Stomach (tissue), 19 donors: Measurements from ENCODE around the gene SLC36A3. TPM values are rescaled to one million over a fixed set of nuclear protein-coding genes. Genes with fewer than 3 reads are reported as not detected.

Experiments
- DNase-seq, 2 donors: peaks; one replicate each; pipeline versions ENCODE4 v3.0.0 to v3.0.0-alpha.2; 2013 to 2019
- H3K27ac ChIP-seq, 5 donors: fragments of 200-600 bp in 4 of 5; sonication (generic) in 4 of 5; one replicate each; pipeline ENCODE4 v1.5.1; 2013 to 2019; ENCODE audit warnings: mild to moderate bottlenecking in 1 of 5, moderate library complexity in 1 of 5
- H3K27me3 ChIP-seq, 3 donors: fragments of 200-600 bp; sonication (generic); one replicate each; pipeline ENCODE4 v1.5.1; 2017 to 2019; ENCODE audit warnings: mixed run types in 1 of 3
- H3K36me3 ChIP-seq, 4 donors: fragments of 200-600 bp; sonication (generic); 1 replicate in 3 of 4; 2 replicates in 1 of 4; pipeline ENCODE4 v1.5.1; 2016 to 2019
- H3K4me1 ChIP-seq, 4 donors: fragments of 200-600 bp; sonication (generic); one replicate each; pipeline ENCODE4 v1.5.1; 2016 to 2019
- H3K4me3 ChIP-seq, 4 donors: fragments of 200-600 bp; sonication (generic) in 3 of 4; one replicate each; pipeline ENCODE4 v1.5.1; 2016 to 2019; ENCODE audit warnings: mild to moderate bottlenecking in 1 of 4
- H3K9me3 ChIP-seq, 4 donors: fragments of 200-600 bp; sonication (generic); one replicate each; pipeline ENCODE4 v1.5.1; 2016 to 2019
- EP300 ChIP-seq: sonication (generic); formaldehyde crosslinking; IDR thresholded peaks from one replicate; pipeline ENCODE4 v1.6.1; 2017; ENCODE audit warnings: antibody characterized with exemption
- POLR2A ChIP-seq, 4 donors: fragments of 450-650 bp; IDR thresholded peaks; one replicate each; pipeline ENCODE4 v1.6.1; 2016; ENCODE audit warnings: antibody characterized with exemption in 4 of 4, control low read depth in 2 of 4, mild to moderate bottlenecking in 1 of 4, moderate library complexity in 1 of 4
- POLR2AphosphoS5 ChIP-seq, 3 donors: sonication (generic); formaldehyde crosslinking; IDR thresholded peaks; one replicate each; pipeline ENCODE4 v1.6.1; 2016; ENCODE audit warnings: antibody characterized with exemption in 3 of 3
- WGBS, 5 donors: extraction: QIAGEN DNeasy Blood & Tissue Kit in 3 of 5; methylation state at CpG; one replicate each; pipeline versions ENCODE4 v1.1.5 to v1.1.7; 2013 to 2018; 5-methylcytosine and 5-hydroxymethylcytosine counted together
- intact Hi-C: fragments of 100-400 bp; cut with DNase I; formaldehyde crosslinking; loops from one replicate; pipeline ENCODE4 v1.15.1; 2023; ENCODE audit warnings: low total_unique reads
- long read RNA-seq, 10 donors: transcript quantifications; one replicate each; lab custom pipeline, GENCODE V29; 2026
- polyA plus RNA-seq, 3 donors: library from polyadenylated mRNA; stranded (reverse); fragments of 200-250 nt; gene quantifications; one replicate each; pipeline ENCODE4 v1.2.3, GENCODE V29; 2013
- total RNA-seq, 5 donors: library from RNA; depleted of rRNA; stranded (reverse); fragments of >200 nt; gene quantifications; one replicate each; pipeline versions ENCODE4 v1.1.0 to v1.2.3, GENCODE V29; 2014 to 2016
- TF ChIP-seq, protein P1 (sequence below), 7 experiments: fragments of 450-650 bp in 4 of 7; fragments of 200-600 bp in 3 of 7; sonication (generic) in 3 of 7; IDR thresholded peaks; one replicate each; pipeline ENCODE4 v1.5.1; 2016 to 2019; ENCODE audit warnings: antibody characterized with exemption in 7 of 7, control low read depth in 2 of 7, mild to moderate bottlenecking in 1 of 7
- donor health status: healthy with polysubstance abuse.
- donor health status: Bipolar disorder and iron deficiency.
- donor health status: healthy.

Gene SLC36A3
- total RNA-seq, result not detected
- not detected for polyA plus RNA-seq
- long read RNA-seq, donor 1, result 0 reads
- long read RNA-seq, donor 2, result 0 reads
- long read RNA-seq, donor 3, result 0 reads
- long read RNA-seq, donor 4, result 0 reads
- long read RNA-seq, donor 5, result 0 reads
- long read RNA-seq, donor 6, result 0 reads
- long read RNA-seq, donor 7, result 0 reads
- long read RNA-seq, donor 8, result 0 reads
- long read RNA-seq, donor 9, result 0 reads
- long read RNA-seq, donor 10, result 0 reads

DNA sequence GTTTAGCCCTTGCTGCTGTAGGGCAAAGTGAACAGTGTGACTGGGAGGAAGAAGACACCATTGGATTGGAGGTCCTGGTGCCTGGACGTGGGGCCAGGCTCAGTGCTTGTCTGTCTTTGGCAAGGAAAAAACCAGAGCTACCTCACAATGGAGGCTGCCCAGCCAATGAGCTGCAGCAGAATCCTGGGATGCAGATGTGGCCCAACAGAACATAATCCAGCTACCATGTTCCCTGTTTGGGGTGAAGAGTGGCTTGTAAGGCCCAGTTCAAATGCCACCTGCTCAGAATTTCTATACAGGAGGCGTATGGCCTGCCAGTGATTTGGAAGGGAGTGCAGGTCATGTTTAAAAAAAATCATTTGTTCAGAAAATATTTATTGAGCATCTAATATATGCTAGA is at the start of gene SLC36A3:
Gene SLC36A3 (minus strand): TSS at position 101 of the 400 bp plus-strand sequence. CDS start 412 bp downstream, outside the sequence.
- WGBS, 5 donors, result 65 to 78% (median 73%) methylated on average over 2 of the region's 2 CpGs
- DNase-seq, result no peak
- intact Hi-C loops, result no loop called here

DNA sequence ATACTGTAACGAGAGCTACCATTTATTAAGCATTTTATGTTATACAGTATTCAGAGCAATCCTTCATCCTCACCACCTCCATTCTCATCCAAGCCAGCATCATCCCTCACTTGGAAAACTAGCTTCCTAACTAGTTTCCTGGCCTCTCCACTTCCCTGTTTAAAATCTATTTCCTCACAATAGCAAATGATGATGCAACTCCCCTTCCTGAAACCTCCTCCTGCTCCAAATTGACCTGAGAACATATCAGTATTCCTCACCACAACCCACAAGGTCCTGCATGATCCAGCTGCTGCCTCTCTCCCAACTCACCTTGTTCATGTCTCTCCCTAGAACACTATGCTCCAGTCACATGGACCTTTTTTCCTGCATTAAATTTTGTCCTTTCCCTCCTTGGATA is 48.1 kb upstream of the SLC36A3 start:
- intact Hi-C loops, result no loop called here
- no peak for TF ChIP-seq POLR2A (IDR thresholded peaks at IDR 0.05)
- no peak for TF ChIP-seq POLR2AphosphoS5 (IDR thresholded peaks at IDR 0.05)
- no peak for TF ChIP-seq EP300
- TF ChIP-seq, protein P1, sequence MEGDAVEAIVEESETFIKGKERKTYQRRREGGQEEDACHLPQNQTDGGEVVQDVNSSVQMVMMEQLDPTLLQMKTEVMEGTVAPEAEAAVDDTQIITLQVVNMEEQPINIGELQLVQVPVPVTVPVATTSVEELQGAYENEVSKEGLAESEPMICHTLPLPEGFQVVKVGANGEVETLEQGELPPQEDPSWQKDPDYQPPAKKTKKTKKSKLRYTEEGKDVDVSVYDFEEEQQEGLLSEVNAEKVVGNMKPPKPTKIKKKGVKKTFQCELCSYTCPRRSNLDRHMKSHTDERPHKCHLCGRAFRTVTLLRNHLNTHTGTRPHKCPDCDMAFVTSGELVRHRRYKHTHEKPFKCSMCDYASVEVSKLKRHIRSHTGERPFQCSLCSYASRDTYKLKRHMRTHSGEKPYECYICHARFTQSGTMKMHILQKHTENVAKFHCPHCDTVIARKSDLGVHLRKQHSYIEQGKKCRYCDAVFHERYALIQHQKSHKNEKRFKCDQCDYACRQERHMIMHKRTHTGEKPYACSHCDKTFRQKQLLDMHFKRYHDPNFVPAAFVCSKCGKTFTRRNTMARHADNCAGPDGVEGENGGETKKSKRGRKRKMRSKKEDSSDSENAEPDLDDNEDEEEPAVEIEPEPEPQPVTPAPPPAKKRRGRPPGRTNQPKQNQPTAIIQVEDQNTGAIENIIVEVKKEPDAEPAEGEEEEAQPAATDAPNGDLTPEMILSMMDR (IDR thresholded peaks at IDR 0.05), result no peak
- WGBS, 5 donors, result 88 to 93% (median 90%) methylated on average over 1 of the region's 1 CpG

More for the DNA sequence above, at the start of gene SLC36A3:
- no peak within 1 kb of the TSS for H3K4me3 ChIP-seq
- no peaks in the 10 kb centered on the region for H3K4me1 ChIP-seq
- no peak within 1 kb of the TSS for H3K27ac ChIP-seq
- no peak for TF ChIP-seq EP300
- TF ChIP-seq POLR2AphosphoS5 (IDR thresholded peaks at IDR 0.05), result no peak
- TF ChIP-seq, protein P1 (IDR thresholded peaks at IDR 0.05), result no peak
- TF ChIP-seq POLR2A (IDR thresholded peaks at IDR 0.05), result no peak
- no peaks in the 10 kb centered on the region for H3K36me3 ChIP-seq
- H3K27me3 ChIP-seq, result peaks cover 0 to 3% (median 0%) of the 10 kb centered on the region in 3 donors
- H3K9me3 ChIP-seq, result no peaks in the 10 kb centered on the region

DNA sequence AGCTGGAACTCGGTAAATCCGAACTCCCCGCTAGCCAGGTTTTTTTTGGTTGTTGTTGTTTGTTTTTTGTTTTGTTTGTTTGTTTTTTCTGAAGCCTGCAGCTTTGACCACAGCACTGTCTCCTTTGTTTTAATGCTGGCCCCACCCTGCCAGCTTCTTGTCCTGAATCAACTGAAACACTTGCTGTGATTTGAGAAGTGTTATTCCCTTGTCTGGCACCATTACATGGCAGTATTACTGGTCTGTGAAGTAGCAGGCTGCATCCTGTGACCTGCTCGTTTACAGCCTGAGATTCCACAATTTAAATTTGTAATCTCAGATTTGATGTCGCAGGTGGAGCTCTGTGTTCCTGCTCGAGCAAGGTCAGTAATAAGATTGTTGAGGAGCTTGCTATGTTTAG is 45.2 kb upstream of the SLC36A3 start:
- intact Hi-C loops, result no loop called here
- H3K27me3 ChIP-seq, result peaks cover 0 to 28% (median 15%) of the 10 kb centered on the region in 3 donors
- H3K4me1 ChIP-seq, result no peaks in the 10 kb centered on the region
- WGBS, 5 donors, result 33 to 40% (median 35%) methylated on average over 6 of the region's 6 CpGs
- H3K36me3 ChIP-seq, result no peaks in the 10 kb centered on the region
- H3K4me3 ChIP-seq, result no peak overlapping the region
- H3K27ac ChIP-seq, result no peak overlapping the region
- DNase-seq, result no peak
- no peak for TF ChIP-seq EP300
- TF ChIP-seq POLR2AphosphoS5 (IDR thresholded peaks at IDR 0.05), result no peak
- no peak for TF ChIP-seq POLR2A (IDR thresholded peaks at IDR 0.05)
- TF ChIP-seq, protein P1 (IDR thresholded peaks at IDR 0.05), result no peak
- no peaks in the 10 kb centered on the region for H3K9me3 ChIP-seq

More for the DNA sequence above, 48.1 kb upstream of the SLC36A3 start:
- H3K4me3 ChIP-seq, result no peak overlapping the region
- no peaks in the 10 kb centered on the region for H3K36me3 ChIP-seq
- no peaks in the 10 kb centered on the region for H3K9me3 ChIP-seq
- DNase-seq, result no peak
- peaks cover 0 to 16% (median 6%) of the 10 kb centered on the region in 3 donors for H3K27me3 ChIP-seq
- H3K4me1 ChIP-seq, result no peaks in the 10 kb centered on the region
- no peak overlapping the region for H3K27ac ChIP-seq

DNA sequence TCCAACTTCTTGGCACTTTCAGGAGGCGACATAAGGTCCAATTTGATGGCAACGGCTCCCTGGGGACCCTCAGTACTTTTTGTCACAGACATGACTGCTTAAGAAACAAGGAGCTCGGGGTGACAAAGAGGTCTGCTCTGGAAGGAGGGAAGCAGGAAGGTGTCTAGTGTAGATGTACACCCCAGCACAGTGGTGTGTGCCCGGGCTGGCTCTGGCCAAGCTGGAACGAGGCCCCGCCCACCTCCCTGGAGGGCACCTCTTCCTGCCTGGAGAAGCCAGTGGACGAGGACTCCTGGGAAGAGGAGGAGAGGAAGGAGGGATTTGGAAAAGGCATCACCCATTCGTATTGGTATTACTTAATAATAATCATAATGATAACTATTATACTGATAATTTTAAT is 43.8 kb upstream of the SLC36A3 start, which contains the start of gene SLC36A2:
Gene SLC36A2 (minus strand): TSS at position 191 of the 400 bp plus-strand sequence. CDS start 99 bp downstream, at position 92.
- WGBS, 5 donors, result 63 to 69% (median 65%) methylated on average over 8 of the region's 8 CpGs

More for the DNA sequence above, 43.8 kb upstream of the SLC36A3 start, which contains the start of gene SLC36A2:
- H3K27me3 ChIP-seq, result peaks cover 0 to 43% (median 15%) of the 10 kb centered on the region in 3 donors
- intact Hi-C loops, result no loop called here
- H3K9me3 ChIP-seq, result no peaks in the 10 kb centered on the region
- H3K4me3 ChIP-seq, result no peak within 1 kb of the TSS
- no peaks in the 10 kb centered on the region for H3K4me1 ChIP-seq
- H3K36me3 ChIP-seq, result no peaks in the 10 kb centered on the region
- H3K27ac ChIP-seq, result no peak within 1 kb of the TSS
- no peak for DNase-seq
- no peak for TF ChIP-seq EP300
